Kasumi-1 (cell line): Measurements from ENCODE around the gene A3GALT2.

Experiments used
- DNase-seq, 2 experiments: peaks; one replicate each; lab custom pipeline; 2025; lab: John Stamatoyannopoulos, UW

A3GALT2 gene

DNA sequence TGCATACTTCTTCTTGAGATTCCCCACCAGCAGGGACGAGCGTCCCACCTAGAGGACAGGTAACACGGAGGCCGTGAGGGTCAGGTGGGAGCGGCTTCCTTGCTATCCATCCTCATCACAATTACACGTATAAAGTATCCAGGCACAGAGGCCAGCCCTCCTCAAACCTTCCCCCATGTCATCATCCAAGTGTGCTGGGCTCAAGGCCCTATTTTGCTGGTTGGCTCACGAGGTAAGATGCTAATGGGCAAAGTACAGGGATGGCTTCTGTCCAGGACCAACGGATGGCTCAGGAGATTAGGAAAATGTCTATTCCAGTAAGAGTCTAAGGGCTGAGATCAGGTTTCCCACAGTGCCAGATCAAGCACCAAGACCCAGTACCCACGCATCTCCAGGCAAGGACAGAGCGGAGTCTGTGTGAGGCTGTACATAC, 11.5 kb upstream of the A3GALT2 start:
- no peak for DNase-seq

DNA sequence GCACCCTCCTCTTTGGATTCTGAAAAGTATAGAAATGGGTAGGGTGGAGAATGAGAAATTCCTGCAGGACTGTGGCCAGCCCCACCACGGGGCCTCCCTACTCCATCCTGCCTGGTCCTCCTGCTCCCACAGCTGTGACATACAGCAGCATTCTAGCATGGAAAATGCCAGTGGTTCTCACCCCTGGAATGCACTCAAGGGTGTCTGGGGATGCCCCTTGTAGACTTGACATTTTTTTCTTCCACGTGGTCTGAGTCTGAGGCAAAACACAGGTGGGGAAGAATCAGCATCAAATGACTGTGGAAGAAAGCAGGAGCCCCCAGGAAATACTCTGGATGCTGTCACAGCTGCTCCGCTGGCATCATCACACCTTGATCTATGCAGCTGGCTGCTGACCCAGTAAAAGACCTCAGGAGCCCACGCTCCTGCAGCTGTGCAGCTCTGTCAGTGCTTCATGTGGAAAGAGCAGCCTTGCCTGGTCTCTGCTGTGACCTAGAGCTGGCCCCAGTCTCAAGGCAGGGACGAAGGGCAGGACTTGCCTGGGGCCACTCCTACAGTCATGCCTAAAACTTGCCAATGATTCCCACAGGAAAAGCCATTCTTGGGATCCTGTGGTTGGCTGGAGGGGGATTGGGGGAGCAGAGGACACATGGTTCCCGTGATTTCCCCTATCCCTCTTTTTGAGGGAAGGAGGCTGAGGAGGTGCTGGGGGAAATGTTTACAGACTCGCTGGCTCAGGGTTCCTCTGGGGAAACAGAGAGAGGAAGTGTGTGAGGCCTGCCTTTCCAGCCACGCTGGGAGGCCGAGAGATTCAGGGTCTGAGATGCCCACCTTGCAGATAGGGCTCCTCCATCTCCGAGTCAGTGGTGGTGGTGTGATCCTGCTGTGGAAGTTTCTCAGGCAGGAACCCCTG, 10.8 kb upstream of the A3GALT2 start:
- no peak for DNase-seq

DNA sequence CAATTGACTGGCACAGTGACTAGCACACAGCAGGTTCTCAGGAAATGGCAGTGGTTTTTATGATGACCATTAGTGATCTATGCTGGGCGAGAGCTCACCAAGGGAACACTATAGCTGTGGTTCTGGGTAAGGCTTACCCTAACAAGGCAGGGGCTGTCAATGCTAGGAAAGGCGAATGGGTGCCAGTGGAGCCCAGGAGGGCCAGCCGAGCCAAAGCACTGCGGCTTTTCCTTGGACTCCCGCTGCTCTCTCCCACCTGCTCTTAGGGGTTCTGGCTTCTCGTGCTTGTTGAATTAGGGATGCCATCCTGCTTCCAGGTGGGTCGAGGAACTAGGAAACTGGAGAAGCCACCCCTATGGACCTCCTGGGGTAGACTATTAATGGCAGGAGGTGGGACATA, 10.0 kb upstream of the A3GALT2 start:
- DNase-seq: no peak

DNA sequence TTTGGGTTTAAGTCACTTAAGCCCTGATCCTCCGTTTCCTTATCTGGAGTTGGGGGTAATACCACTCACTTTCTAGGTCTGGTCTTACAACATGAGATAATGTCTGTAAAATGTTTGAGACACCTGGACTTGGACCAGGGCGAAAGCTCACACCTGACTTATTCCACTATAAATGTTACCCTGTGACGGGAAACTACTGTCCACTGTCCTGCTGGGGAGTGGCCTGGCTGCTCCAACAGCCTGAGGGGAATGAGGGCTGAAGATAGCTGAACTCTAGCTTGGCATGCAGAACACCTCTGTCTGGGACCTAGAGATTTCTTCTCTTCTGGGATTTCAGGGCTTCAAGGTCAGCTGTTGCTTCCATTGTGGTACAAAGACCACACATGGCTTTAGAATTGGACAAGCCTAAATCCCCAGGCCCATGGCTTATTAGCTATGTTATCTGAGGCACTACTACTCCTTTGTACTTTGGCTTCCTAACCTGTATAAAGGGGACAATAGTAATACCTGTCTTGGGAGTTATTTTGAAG, 9.5 kb upstream of the A3GALT2 start:
- DNase-seq: no peak

DNA sequence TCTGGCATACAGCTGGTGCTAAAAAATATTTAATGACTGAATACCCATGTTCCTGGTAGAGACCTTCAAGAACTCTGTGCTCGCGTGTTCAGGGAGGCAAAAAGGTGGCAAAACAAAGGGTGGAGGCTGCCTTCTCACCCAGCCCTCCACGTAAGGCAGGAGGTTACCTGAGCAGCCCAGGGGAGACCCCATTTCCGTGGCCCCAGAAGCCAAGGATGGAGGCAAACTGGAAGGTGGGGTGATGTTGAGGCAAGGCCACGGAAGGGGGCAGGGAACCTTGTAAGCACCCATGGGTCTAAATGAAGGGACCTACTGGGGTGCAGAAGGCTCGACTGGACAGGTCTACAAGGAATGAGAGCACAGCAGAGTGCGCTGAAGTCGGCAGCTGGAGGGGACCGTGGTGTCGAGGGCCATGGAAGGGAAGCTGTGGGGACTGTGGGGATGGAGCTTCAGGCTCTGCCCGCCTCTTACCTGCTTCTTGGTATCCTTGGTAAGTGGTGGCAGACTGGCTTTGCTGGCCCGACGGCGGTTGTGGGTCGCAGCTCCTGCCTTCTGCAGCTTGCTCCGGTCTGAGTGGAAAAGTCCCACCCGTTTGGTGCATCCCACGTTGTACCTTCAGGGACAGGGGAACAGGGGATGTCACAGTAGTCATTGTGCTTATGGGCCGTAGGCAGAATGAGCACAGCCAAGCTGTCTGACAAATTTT, 8.9 kb upstream of the A3GALT2 start:
- DNase-seq: no peak

DNA sequence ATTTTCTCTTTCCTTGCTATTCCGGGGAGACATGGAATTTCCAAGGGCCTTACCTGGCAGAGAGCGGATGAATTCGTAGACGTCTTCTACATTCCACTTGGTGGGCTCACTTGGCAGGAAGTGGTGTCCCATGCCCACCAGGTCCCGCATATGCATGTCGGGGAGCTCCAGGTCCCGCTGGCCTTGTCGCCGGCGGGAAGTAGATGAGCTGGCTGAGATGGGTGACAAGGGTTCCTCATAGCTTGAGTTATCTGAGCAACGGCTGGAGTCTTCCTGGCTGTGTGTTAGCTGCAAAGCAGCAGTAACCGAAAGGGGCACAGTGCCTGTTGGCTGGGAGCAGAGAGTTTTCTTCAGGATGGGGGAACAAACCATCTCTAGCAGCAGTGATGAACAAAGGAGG, 7.9 kb upstream of the A3GALT2 start:
- no peak for DNase-seq

DNA sequence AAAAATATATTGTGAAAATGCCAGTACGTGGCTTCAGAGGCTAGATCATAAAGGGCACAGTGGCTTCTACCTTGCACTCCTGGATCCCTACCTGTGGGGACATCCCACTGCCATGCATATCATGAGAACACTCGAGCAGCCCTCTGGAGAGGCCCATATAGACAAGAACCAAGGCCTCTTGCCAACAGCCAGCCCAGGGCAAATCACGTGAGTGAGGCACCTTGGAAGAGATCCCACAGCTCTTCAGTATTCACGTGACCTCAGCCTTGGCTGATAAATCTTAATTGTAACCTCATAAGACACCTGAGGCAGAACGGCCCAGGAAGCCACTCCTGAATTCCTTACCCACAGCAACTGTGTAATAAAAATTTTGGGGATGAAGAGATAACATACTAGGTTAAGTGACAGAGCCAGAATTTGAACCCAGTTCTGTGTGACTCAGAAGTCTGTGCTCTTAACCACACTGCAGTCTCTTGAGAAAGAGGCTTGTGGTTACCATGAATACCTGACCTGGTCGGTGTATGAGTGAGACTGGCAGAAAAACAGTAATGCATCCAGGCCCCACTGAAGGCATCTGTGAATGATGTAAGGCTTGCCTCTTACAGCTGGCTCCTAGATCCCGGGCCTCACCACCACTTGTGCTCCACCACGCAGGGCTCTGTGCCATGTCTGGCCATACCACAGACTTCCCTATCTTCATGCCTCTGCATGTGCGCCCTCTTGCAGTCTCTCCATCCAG, 6.9 kb upstream of the A3GALT2 start:
- no peak for DNase-seq

DNA sequence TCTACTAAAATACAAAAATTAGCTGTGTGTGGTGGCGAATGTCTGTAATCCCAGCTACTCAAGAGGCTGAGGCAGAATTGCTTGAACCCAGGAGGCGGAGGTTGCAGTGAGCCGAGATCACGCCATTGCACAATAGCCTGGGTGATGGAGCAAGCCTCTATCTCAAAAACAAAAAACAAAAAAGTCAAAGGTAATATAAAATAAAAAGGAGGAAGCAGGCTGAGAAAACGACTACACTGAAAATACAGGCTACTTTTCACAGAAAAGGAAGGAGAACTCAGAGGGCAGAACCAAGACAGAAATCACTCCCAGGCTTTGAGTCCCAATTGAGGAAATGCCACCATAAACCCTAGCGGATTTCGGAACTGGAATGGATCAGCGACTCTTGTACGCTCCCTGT, 5.9 kb upstream of the A3GALT2 start:
- no peak for DNase-seq

DNA sequence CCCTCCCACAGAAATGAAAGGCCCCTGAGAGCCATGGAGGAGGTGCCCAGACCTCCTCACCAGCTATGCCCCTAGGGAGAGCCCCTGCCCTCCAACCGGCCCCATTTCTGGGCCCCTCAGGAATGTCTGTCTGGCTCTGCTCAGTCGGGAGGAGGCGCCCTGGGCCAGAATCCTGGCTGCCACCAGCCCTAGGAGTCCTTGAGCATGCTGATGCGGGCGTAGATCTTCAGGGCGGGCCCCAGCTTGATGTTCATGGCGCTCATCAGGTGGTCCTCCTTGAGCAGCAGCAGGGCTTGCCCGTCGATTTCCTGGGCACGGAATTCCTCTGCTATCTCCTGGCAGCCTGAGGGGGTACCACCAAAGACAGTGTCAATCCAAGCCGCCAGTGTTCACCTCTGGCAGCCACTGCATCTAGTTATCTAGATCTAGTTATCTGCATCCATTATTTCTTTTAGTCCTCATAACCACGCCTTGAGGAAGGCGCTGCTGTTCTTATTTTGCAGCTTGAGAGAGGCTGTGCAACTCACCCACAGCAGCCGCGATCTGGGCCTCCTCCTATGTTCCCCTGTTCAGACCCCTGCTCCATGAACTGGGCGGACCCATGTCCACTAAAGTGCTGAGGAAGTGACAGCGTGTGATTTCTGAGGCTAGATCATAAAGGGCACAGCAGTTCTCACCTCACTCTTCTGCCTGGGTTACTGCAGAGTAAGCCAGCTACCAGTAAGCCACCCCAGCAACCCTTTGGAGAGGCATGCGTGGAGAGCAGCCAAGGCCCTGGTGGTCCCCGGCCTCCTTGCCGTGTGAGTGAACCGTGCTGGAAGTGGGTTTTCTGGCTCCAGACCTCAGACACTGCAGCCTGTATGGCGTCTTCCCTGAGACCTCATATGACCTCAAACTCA, 4.0 kb upstream of the A3GALT2 start:
- no peak for DNase-seq

DNA sequence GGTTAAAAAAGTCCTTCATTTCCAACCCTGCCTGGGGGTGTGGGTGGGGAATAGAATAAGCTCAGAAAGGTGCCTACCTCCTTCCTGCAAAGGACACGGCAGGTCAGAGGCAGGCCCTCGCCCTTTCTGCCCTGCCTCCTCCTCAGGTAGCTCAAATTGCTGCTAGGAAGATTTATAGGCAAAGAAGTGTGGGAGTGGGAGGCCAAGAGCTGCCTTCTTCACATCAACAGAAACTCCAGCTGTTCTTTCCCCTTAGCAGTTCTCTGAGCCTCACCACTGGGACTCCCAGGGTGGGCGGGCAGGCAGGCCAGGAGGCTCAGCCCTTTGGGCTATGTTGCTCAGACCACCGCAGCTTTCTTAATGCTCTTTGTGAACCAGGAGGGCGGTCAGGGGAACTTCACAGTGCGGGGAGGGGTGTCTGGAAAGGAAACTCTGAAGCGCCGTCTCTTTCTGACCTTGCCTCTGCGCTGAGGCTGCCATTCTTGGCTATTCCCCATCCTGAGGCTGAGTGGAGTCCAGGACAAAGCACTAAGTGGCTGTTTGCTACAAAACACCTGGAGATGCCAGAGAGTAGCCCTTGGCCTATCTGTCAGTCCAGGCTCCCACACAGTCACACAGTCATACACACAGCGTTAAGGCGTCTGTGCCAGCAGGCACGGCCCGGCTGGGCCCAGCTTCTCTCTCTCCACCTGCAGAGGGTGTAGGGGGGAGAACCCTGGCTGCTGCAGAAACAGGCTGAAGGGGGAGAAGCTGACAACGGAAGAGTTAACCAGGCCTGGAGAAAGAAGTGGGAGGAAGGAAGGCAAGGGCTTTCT, 3.0 kb upstream of the A3GALT2 start:
- DNase-seq: no peak

DNA sequence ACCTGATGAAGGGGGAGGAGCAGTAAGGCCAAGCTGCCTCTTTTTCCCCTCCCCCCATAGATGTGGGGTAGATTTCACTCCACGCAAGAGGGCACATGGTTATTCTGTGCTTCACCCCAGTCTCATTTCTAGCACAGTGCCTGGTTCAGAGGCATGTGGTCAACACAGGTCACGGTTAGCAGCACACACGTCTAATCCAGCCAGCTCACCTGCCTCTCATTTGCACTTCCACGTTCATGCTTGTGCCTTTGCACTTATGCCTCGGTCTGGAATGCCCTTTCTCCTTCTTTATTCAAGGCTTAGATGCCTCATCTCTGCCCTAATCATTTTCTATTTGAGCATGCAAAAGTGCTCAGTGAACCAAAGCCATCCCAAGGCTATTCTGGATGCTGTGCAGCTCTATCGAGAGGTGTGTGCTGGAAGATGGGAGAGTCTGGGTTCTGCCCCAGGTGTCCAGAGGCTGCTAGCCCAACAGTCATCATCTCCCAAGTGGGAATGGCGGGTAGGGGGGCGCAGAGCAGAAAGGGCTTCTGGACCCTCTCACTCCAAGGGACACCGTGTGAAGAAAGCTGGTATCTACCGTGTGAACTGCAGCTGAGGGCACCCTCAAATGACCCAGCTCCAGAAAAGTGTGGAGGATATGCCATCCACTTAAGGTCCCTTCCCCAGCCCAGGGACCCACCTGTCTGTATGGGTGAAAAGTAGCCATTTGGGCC, 2.1 kb upstream of the A3GALT2 start:
- no peak for DNase-seq

DNA sequence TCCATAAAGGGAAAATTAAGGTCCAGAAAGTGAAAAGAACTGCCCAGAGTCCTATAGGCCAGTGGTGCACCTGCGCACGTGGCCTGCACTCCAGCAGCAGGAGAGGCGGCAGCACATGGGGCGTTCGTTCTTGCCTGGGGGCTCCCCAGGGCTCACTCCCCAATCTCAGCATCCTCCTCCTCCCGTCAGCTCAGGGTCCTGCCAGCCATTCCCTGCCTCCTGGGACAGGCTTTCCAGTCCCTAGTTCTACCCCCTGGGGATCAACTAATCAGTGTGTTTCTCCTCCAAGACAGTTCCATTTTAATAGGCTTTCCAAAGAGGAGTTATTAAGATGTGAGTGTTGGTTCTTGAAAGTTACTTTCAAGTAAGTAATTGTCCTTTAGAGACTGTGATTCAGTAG, 1.2 kb upstream of the A3GALT2 start:
- DNase-seq: no peak

DNA sequence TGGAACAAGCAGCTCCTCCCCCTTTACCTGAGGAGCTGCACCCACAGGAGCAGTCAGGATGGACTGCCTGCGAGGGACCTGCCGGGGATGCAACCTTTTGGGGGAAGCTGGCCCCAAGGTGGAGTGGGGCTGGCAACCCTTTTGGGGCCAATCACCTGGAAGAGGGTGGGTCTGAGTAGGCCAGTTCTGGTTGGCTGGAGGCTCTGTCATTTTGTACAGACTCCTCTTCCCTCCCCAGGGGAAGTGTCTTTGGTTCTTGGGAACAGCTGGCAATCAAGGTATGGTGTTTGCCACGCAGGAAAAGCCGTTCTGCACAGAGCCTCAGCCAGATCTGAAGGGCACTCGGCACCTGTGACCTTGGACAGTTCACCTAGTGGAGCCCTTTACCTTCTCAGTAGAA, 280 bp upstream of the A3GALT2 start:
- no peak for DNase-seq

DNA sequence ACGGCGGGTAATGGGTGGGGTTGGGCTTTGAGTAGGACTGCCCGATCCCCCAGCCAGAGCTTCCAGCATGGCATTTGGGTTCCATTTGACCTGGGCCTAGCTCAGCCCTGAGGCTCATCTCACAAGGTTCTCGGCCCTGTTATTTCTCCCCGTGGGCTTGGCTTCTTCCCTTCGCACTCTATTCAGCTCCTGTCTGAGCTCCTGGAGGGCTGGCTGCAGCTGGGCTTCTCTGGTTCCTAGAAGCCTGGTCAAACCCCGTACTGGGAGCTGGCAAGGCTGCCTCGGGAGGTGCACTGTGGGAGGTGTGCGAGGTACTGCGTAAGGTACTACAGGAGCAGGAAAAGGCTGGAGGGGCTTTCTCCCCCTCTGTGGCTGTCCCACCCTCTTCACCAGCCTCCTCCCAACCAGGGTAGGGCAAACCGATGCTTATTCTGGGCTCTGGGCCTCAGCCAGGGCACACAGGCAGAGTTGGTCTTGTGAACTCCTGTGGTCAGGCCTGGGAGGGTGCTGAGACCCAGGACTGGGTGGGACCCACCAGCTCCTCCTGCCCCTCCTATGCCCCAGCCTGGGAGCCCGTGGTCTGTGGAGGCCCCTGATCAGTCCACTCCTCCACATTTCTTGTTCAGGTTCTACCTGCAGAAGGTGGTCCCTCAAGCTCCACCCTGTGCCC, 814 bp downstream of the A3GALT2 start:
- DNase-seq: no peak

DNA sequence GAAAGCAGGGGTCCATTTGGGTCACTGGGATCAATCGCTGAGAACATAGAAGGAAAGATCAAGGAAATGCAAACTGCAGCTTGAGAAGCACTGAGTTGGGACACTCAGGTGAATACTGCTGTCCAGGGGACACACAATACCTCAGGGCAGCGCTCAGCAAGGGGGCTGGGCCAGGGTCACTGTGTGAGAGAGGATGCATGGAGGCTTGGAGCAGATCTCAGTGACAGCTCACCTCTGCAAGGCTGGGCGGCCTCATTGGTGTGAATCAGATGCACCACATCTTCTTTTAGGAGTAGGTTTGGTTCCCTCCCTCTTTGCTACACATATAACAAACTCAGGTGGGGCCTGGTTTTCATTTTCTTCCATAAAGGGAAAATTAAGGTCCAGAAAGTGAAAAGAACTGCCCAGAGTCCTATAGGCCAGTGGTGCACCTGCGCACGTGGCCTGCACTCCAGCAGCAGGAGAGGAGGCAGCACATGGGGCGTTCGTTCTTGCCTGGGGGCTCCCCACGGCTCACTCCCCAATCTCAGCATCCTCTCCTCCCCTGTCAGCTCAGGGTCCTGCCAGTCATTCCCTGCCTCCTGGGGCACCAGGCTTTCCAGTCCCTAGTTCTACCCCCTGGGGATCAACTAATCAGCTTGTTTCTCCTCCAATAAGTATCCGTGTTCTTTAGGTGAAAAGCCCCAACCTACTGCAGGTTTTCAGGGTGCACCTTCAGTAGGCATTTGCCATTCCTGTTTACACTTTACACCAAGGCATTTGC, 1.5 kb downstream of the A3GALT2 start:
- no peak for DNase-seq

DNA sequence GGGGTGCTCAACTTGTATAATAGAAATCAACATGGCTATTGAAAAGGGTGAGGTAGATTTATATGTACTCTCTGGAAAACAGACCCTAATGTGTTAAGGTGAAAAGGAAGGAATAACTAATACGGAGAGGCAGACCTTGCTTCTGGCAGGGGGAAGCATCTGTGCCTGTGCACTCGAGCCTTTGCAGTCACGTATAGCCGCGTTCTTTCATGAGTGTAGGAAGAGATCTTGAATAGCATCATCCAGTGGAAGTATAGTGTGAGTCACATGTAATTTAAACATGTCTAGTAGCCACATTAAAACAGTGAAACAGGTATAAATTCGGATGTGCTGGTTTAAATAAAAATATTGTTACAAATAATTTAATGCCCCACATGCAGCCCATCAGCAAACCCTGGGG, 3.0 kb downstream of the A3GALT2 start:
- no peak for DNase-seq

DNA sequence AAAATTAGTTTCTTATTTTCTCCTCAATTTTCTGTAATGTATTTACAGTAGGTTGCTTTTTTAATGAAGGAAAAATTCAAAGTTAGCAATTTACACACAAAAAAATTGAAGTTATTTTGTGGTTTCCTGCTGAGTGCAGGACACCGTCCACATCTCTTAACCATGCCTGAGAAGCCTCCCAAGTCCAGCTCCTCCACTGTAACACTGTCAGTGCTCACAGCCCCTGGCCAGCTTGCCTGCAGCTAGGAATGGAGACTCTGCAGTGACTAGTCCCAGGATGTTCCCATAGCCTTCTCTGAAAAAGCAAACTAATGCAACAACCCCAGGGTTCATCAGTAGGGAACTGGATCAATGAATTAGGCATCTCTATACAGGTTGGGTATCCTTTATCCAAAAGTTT, 3.5 kb downstream of the A3GALT2 start:
- DNase-seq: no peak

DNA sequence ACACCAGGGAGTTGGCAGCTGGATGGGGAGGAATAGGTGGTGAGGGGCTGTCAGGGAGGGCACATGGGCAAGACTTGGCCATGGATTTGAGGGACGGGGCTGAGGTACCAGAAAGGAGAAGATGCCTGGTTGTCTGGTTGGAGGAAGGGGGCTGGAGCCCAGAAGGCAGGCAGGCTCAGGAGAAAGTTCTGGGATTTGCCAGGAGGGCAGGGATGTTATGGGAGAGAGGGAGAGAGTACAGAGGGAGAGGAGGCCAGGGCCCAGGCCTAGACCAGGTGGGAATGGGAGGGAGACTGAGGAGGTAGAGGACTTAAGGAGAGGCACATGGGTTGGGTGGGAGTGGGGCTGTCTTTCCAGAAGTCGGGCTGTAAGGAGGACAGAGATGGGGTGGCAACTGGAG, 4.3 kb downstream of the A3GALT2 start:
- DNase-seq: no peak

DNA sequence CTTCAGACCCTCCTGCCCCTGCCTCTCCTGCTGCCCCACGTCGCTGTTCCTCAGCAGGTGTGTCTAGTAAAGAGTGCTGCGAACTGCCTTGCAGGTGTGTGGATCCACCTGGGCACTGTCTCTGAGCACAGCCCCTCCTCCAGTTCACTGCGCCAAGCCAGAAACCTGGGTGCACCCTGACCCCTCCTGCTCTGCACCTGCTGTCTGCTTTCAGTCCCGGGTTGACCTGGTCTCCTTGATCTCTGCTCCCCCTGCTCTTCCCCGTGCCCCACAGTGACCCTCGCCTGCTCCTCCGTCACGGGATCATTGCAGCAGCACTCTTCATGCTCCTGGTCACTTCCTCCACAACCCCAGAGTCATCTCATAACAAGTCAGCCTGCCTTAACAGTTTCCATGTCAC, 6.5 kb downstream of the A3GALT2 start:
- no peak for DNase-seq
